ENCODE data around the gene LYRM4.
"Not testable (repeated sequence)": the region's sequence is repeated elsewhere in the genome, so short reads cannot be mapped to it uniquely, and the experiment has no call there.

The LYRM4 gene

DNA sequence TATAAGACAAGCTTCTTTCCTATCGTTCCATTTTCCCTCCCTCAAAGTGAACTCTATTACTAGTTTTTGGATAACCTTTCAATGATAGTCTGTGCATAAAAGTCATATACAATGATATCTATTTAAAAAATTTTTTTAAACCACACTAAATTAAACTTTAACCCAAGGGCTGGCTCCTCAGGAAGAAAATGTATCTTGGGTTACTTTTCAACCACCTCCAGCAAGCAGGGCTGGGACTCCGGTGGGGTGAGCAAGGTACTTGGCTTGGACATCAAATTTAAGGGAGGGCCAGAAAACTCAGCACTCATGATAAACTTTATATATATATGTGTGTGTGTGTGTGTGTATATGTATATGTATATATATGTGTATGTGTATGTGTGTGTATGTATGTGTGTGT lies 189.5 kb downstream of the LYRM4 start:
- no peak for DNase-seq

DNA sequence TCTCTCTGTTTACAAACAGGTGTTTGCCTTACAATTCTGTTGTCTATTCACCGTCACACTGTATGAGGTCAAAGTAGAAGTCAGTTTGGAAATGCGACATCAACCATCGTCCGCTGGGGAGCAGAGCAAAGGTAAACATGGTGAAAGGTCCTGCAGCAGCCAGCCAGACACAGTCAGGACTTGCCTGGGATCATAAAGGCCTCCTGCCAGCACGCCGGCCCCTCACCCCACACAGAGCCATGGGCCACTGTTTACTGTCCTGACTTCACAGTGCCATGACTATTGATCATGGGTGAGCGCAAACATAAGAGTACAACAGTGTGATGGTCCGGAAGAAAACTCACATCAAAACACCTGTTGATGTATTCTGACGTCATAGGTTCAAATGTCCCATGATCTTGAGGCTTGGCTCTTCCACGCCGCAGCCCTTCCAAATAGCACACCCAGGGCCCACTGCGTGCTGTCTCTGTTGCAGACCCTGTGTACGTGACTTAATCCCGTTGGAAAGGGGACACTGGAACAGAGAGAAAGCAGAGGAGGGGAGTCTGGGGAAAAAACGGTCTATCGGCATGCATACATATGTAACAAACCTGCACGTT lies 192.5 kb downstream of the LYRM4 start:
- DNase-seq, result no peak

GRCh38 chr6:5067305-5067704 lies 193.4 kb downstream of the LYRM4 start:
- DNase-seq, result no peak

DNA sequence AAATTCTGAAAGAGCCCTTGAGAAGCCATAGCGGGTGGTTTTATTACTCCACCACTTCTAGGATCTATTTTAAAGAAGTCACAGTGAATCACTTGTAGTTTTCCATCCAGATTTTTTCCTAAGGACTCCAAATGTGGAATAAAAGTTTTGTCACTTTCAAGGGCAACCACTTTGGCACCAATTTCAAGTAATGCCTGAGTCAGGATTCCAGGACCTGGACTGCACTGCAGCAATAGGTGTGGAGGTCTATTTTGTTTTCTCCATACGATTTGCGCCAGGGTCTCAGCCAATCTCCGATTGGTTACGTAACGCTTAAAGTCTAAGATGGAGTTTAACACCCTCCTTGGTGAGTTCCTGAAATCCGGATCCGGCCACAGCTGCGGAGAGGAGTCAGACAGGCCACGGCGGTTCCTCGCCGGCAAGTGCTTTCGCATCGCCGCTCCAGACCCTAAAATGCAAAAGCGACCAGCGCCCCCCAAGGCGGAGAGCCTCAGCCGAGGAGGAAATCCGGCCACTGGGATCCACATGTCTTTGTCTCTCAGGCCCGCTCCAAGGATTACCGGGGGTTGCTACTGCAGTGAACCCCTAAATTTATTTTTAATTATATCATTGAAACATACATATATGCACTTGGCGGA lies 194.2 kb downstream of the LYRM4 start:
- no peak for DNase-seq

DNA sequence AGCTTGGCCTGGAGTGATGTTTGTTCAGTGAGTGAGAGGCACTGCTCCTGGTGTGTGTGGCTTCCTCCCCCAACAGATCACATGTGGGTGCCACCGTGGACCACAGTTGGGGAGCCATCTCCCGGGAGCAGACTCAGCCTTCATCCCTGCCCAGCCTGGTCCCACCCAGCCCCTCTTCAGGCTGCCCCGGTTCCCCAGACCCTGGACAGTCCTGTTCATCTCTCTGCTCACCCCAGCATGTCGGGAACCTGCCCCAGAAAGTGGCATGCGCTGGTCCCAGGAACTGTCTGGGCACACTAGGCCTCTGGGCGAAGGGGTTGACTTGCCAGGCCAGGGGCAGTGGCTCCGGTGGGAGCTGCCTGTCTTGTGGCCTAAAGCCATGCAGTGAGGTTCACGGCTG lies 197.1 kb downstream of the LYRM4 start:
- no peak for DNase-seq

DNA sequence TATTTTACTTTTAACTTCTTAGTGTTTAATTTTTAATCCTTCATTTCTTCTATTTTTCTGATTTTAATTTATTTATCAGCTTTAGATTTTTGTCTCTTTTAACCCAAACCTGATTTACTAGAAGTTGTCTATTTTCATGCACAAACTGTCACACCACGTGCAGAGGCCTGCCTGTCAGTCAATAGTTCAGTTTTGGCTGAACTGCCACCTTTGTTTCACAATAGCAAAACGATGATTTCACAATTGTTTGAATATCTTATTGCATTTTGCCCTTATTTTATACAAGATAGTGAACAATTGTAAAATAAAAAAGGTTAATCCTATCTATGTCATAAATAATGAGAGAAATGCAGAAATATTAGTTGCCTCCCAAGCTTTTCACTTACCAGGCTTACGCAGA lies 199.6 kb downstream of the LYRM4 start:
- DNase-seq, result no peak

- DNase-seq, result not testable (repeated sequence)
Observed at GRCh38 chr6:5060439-5060838, 200.3 kb downstream of the LYRM4 start.

DNA sequence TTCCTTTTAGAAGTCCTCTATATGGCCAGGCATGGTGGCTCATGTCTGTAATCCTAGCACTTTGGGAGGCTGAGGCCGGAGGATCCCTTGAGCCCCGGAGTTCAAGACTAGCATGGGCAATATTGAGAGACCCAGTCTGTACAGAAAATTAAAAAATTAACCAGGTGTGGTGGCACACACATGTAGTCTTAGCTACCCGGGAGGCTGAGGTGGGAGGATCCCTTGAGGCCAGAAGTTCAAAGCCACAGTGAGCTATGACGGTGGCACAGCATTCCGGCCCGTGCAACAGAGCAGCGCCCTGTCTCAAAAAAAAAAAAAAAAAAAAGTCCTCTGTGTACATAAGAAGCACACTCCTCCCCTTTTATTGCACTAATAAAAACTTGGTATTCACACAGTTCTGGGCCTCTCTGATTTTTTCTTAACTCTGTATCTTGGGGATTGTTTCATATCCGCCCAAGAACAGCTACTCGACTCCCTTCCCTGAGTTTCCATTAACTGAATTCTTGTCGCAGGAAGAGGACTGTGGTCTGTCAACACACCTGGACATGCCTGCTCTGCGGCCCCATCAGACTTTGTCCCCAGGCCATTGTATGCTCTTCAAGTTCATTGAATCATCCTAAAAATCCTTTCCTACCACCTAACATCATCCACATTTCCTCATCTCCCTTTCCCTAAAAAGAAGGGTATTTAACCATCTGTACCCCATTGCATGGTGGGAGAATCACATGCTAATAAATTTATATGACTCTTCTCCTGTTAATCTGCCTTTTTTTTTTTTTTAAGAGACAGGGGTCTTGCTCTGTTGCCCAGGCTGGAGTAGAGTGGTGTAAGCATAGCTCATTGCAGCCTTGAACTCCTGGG lies 201.5 kb downstream of the LYRM4 start:
- no peak for DNase-seq

Measured in inflammatory macrophage (primary cell).